Mesendoderm (in vitro differentiated cells): Measurements from ENCODE around the gene DIPK1A.

Experiments
- DNase-seq: peaks from one replicate; pipeline ENCODE4 v3.0.0; 2013
- H2AK5ac ChIP-seq: 2 replicates; pipeline ENCODE4 v1.6.1; 2013; ENCODE audit warnings: low read length, inconsistent platforms
- H2BK120ac ChIP-seq: 2 replicates; pipeline ENCODE4 v1.6.1; 2013; ENCODE audit warnings: low read depth, mild to moderate bottlenecking, low read length, moderate library complexity, mixed read lengths
- H2BK15ac ChIP-seq: replicated peaks from 2 replicates; pipeline ENCODE4 v1.6.1; 2013; ENCODE audit warnings: low read depth, mild to moderate bottlenecking, moderate library complexity
- H2BK5ac ChIP-seq: 2 replicates; pipeline ENCODE4 v1.6.1; 2013; ENCODE audit warnings: low read length, inconsistent platforms
- H3K18ac ChIP-seq: 2 replicates; pipeline ENCODE4 v1.6.1; 2013; ENCODE audit warnings: mild to moderate bottlenecking, low read length, mixed read lengths
- H3K23ac ChIP-seq: one replicate; pipeline ENCODE4 v1.6.1; 2013; ENCODE audit warnings: low read length
- H3K27ac ChIP-seq: 2 replicates; pipeline ENCODE4 v1.5.1; 2013; ENCODE audit warnings: low read depth, mild to moderate bottlenecking, inconsistent platforms, low read length, moderate library complexity
- H3K27me3 ChIP-seq: 2 replicates; pipeline ENCODE4 v1.6.1; 2013; ENCODE audit warnings: low read length, control low read depth, mild to moderate bottlenecking, inconsistent platforms; ENCODE audit not compliant: insufficient read depth, poor library complexity
- H3K36me3 ChIP-seq: 2 replicates; pipeline ENCODE4 v1.6.1; 2013; ENCODE audit warnings: low read length, inconsistent platforms; ENCODE audit not compliant: control insufficient read depth, insufficient read depth
- H3K4ac ChIP-seq: one replicate; pipeline ENCODE4 v1.6.1; 2013; ENCODE audit warnings: low read depth, mild to moderate bottlenecking, low read length, moderate library complexity
- H3K4me1 ChIP-seq: 2 replicates; pipeline ENCODE4 v1.6.1; 2013; ENCODE audit warnings: low read depth, low read length, inconsistent platforms; ENCODE audit not compliant: control insufficient read depth
- H3K4me2 ChIP-seq: 2 replicates; pipeline ENCODE4 v1.6.1; 2013; ENCODE audit warnings: low read length
- H3K4me3 ChIP-seq: 2 replicates; pipeline ENCODE4 v1.5.1; 2013; ENCODE audit warnings: mild to moderate bottlenecking, low read length
- H3K56ac ChIP-seq: one replicate; pipeline ENCODE4 v1.6.1; 2013; ENCODE audit warnings: low read length
- H3K79me1 ChIP-seq: 2 replicates; pipeline ENCODE4 v1.6.1; 2013; ENCODE audit warnings: low read length, inconsistent platforms
- H3K79me2 ChIP-seq: 2 replicates; pipeline ENCODE4 v1.6.1; 2013; ENCODE audit warnings: mild to moderate bottlenecking, low read length; ENCODE audit not compliant: control insufficient read depth, insufficient read depth
- H3K9ac ChIP-seq: 2 replicates; pipeline ENCODE4 v1.6.1; 2013; ENCODE audit warnings: low read length, inconsistent platforms
- H4K5ac ChIP-seq: one replicate; pipeline ENCODE4 v1.6.1; 2013; ENCODE audit warnings: low read length
- H4K8ac ChIP-seq: one replicate; pipeline ENCODE4 v1.6.1; 2013; ENCODE audit warnings: low read depth, mild to moderate bottlenecking, control low read depth, low read length, moderate library complexity
- WGBS: extraction: QIAGEN DNeasy Blood & Tissue Kit; methylation state at CpG from one replicate; pipeline ENCODE4 v1.1.7; 2013; ENCODE audit warnings: low lambda C conversion rate, missing lambda C conversion rate; ENCODE audit not compliant: insufficient coverage; ENCODE audit errors: extremely low coverage; 5-methylcytosine and 5-hydroxymethylcytosine counted together

The DIPK1A gene

GRCh38 chr1:92820024-92820423 lies 141.2 kb downstream of the DIPK1A start:
- no peaks in the 10 kb centered on the region for H3K79me1 ChIP-seq
- H4K8ac ChIP-seq: no peak overlapping the region
- H3K56ac ChIP-seq: no peak overlapping the region
- H3K27ac ChIP-seq: no peak overlapping the region
- no peak overlapping the region for H2BK5ac ChIP-seq
- H3K23ac ChIP-seq: no peak overlapping the region
- no peaks in the 10 kb centered on the region for H3K79me2 ChIP-seq
- DNase-seq: peak; percentile 61
- H3K4me1 ChIP-seq: no peaks in the 10 kb centered on the region
- H3K36me3 ChIP-seq: no peaks in the 10 kb centered on the region
- no peak overlapping the region for H3K9ac ChIP-seq
- no peak overlapping the region for H3K18ac ChIP-seq
- no peak overlapping the region for H2AK5ac ChIP-seq
- no peak overlapping the region for H3K4ac ChIP-seq
- no peak overlapping the region for H3K4me3 ChIP-seq
- no peak overlapping the region for H3K4me2 ChIP-seq
- H2BK15ac ChIP-seq: no peak overlapping the region
- H3K27me3 ChIP-seq: no peaks in the 10 kb centered on the region
- no peak overlapping the region for H2BK120ac ChIP-seq
- WGBS: no CpG with 5 or more reads among the region's 3 CpGs
- no peak overlapping the region for H4K5ac ChIP-seq

- Histone ChIP-seq H3K9ac (no peak overlapping the region), H3K79me2 (no peaks in the 10 kb centered on the region), H3K4ac (no peak overlapping the region), H4K8ac (no peak overlapping the region), H3K23ac (no peak overlapping the region), H3K27ac (no peak overlapping the region), H3K4me2 (no peak overlapping the region), H2BK15ac (no peak overlapping the region), H3K79me1 (no peaks in the 10 kb centered on the region), H2BK5ac (no peak overlapping the region), H3K56ac (no peak overlapping the region), H3K4me1 (no peaks in the 10 kb centered on the region), H4K5ac (no peak overlapping the region), H3K4me3 (no peak overlapping the region), H3K27me3 (no peaks in the 10 kb centered on the region), H3K36me3 (no peaks in the 10 kb centered on the region), H2AK5ac (no peak overlapping the region), H2BK120ac (no peak overlapping the region), H3K18ac (no peak overlapping the region)
- DNase-seq: peak; percentile 71
- no CpG with 5 or more reads among the region's 3 CpGs for WGBS
These were observed 143.1 kb downstream of the DIPK1A start for GRCh38 chr1:92817986-92818764.

- H3K4ac ChIP-seq: no peak overlapping the region
- H2BK15ac ChIP-seq: no peak overlapping the region
- no peak overlapping the region for H3K27ac ChIP-seq
- no peak overlapping the region for H2BK120ac ChIP-seq
- no peak overlapping the region for H3K9ac ChIP-seq
- H3K4me2 ChIP-seq: no peak overlapping the region
- no peaks in the 10 kb centered on the region for H3K36me3 ChIP-seq
- DNase-seq: no peak
- WGBS: no CpG with 5 or more reads among the region's 1 CpG
- no peak overlapping the region for H3K23ac ChIP-seq
- no peaks in the 10 kb centered on the region for H3K27me3 ChIP-seq
- H3K4me3 ChIP-seq: no peak overlapping the region
- H2AK5ac ChIP-seq: no peak overlapping the region
- H3K79me2 ChIP-seq: no peaks in the 10 kb centered on the region
- no peak overlapping the region for H3K56ac ChIP-seq
- H3K18ac ChIP-seq: no peak overlapping the region
- H4K5ac ChIP-seq: no peak overlapping the region
- H3K79me1 ChIP-seq: no peaks in the 10 kb centered on the region
- no peak overlapping the region for H4K8ac ChIP-seq
- no peaks in the 10 kb centered on the region for H3K4me1 ChIP-seq
- no peak overlapping the region for H2BK5ac ChIP-seq
These were observed 144.0 kb downstream of the DIPK1A start for GRCh38 chr1:92817137-92817697.

GRCh38 chr1:92816732-92817131 lies 144.5 kb downstream of the DIPK1A start:
- no peak overlapping the region for H2AK5ac ChIP-seq
- H2BK5ac ChIP-seq: no peak overlapping the region
- no peak overlapping the region for H3K56ac ChIP-seq
- H3K79me1 ChIP-seq: no peaks in the 10 kb centered on the region
- no peak overlapping the region for H2BK120ac ChIP-seq
- H3K23ac ChIP-seq: no peak overlapping the region
- H3K9ac ChIP-seq: no peak overlapping the region
- no peak overlapping the region for H3K4ac ChIP-seq
- H2BK15ac ChIP-seq: no peak overlapping the region
- H3K27ac ChIP-seq: no peak overlapping the region
- H3K4me3 ChIP-seq: no peak overlapping the region
- no peaks in the 10 kb centered on the region for H3K4me1 ChIP-seq
- H4K8ac ChIP-seq: no peak overlapping the region
- no peak for DNase-seq
- H3K27me3 ChIP-seq: no peaks in the 10 kb centered on the region
- no peak overlapping the region for H3K18ac ChIP-seq
- H3K79me2 ChIP-seq: no peaks in the 10 kb centered on the region
- no CpG with 5 or more reads among the region's 2 CpGs for WGBS
- H3K36me3 ChIP-seq: no peaks in the 10 kb centered on the region
- H3K4me2 ChIP-seq: no peak overlapping the region
- no peak overlapping the region for H4K5ac ChIP-seq

GRCh38 chr1:92808381-92808780 lies 152.9 kb downstream of the DIPK1A start:
- Histone ChIP-seq H4K5ac (no peak overlapping the region), H3K4me1 (peaks cover 4% of the 10 kb centered on the region), H3K27ac (no peak overlapping the region), H2BK120ac (no peak overlapping the region), H2AK5ac (no peak overlapping the region), H2BK5ac (no peak overlapping the region), H4K8ac (no peak overlapping the region), H3K4me3 (no peak overlapping the region), H3K79me2 (no peaks in the 10 kb centered on the region), H3K9ac (no peak overlapping the region), H2BK15ac (no peak overlapping the region), H3K79me1 (no peaks in the 10 kb centered on the region), H3K18ac (no peak overlapping the region), H3K4ac (no peak overlapping the region), H3K4me2 (no peak overlapping the region), H3K27me3 (no peaks in the 10 kb centered on the region), H3K56ac (no peak overlapping the region), H3K23ac (no peak overlapping the region), H3K36me3 (no peaks in the 10 kb centered on the region)
- DNase-seq: no peak

- peak overlapping the region; percentile 36 for H2BK120ac ChIP-seq
- peaks cover 4% of the 10 kb centered on the region for H3K4me1 ChIP-seq
- H2AK5ac ChIP-seq: no peak overlapping the region
- no peak overlapping the region for H4K5ac ChIP-seq
- H3K79me2 ChIP-seq: no peaks in the 10 kb centered on the region
- no peaks in the 10 kb centered on the region for H3K79me1 ChIP-seq
- DNase-seq: no peak
- no peaks in the 10 kb centered on the region for H3K36me3 ChIP-seq
- no peak overlapping the region for H3K4ac ChIP-seq
- H3K9ac ChIP-seq: no peak overlapping the region
- H2BK15ac ChIP-seq: peak overlapping the region; percentile 96
- WGBS: no CpG with 5 or more reads among the region's 1 CpG
- peak overlapping the region; percentile 40 for H3K27ac ChIP-seq
- peak overlapping the region; percentile 17 for H2BK5ac ChIP-seq
- H3K23ac ChIP-seq: no peak overlapping the region
- no peak overlapping the region for H3K4me2 ChIP-seq
- no peaks in the 10 kb centered on the region for H3K27me3 ChIP-seq
- H3K18ac ChIP-seq: peak overlapping the region; percentile 86
- no peak overlapping the region for H4K8ac ChIP-seq
- H3K4me3 ChIP-seq: no peak overlapping the region
- H3K56ac ChIP-seq: peak overlapping the region; percentile 70
These were observed 156.0 kb downstream of the DIPK1A start for GRCh38 chr1:92805216-92805615.
